Measurements from ENCODE around the gene DEFB123.

GRCh38 chr20:31476294-31476585 lies 35.8 kb downstream of the DEFB123 start:
- TF ChIP-seq POLR2A (IDR thresholded peaks at IDR 0.05; ENCODE audit: low read length): no peak
- TF ChIP-seq GATA1 (IDR thresholded peaks at IDR 0.05; ENCODE audit: low read depth, low read length): no peak
